Endothelial cell of umbilical vein (primary cell): ENCODE data around the gene TENT4B. TPM values are rescaled to one million over a fixed set of nuclear protein-coding genes. Genes with fewer than 3 reads are reported as not detected.

Experiments used
- BruUV-seq: library from RNA; stranded (reverse); fragments of 400-500 nt; replicated peaks from 2 replicates; lab custom pipeline; 2021; lab: Mats Ljungman, UMichigan
- CTCF ChIA-PET: fragments of 300-600, 350-600 bp; sonication (Branson Sonifier 250); formaldehyde crosslinking; loops from one replicate; lab custom pipeline; 2021; ENCODE audit warnings: antibody characterized with exemption, inconsistent platforms; lab: Charles Lee
- POLR2A ChIA-PET: fragments of 300-600, 350-600 bp; sonication (Branson Sonifier 250); formaldehyde crosslinking; loops from one replicate; lab custom pipeline; 2021; ENCODE audit warnings: antibody characterized with exemption, inconsistent platforms; lab: Charles Lee
- DNase-seq: peaks from one replicate; pipeline ENCODE4 v3.0.0-alpha.2; 2011; ENCODE audit warnings: low read depth, low spot score
- FAIRE-seq: peaks from 2 replicates; lab custom pipeline; 2011; peaks lifted over from hg19 to GRCh38; lab: Jason Lieb, UNC
- H2AFZ ChIP-seq: 2 replicates; pipeline ENCODE4 v1.6.0; 2012; ENCODE audit warnings: low read depth, low read length, control low read depth, inconsistent platforms
- H3K27ac ChIP-seq: 2 replicates; pipeline ENCODE4 v1.5.1; 2011; ENCODE audit warnings: low read depth, mild to moderate bottlenecking, control low read depth, low read length, moderate library complexity; ENCODE audit not compliant: insufficient read depth
- H3K27me3 ChIP-seq, 2 experiments: 2 replicates each; pipeline versions ENCODE4 v1.6.0 to v1.6.1; 2011; ENCODE audit warnings: low read length in 2 of 2, mixed read lengths in 1 of 2; ENCODE audit not compliant: control insufficient read depth in 2 of 2, insufficient read depth in 2 of 2
- H3K36me3 ChIP-seq, 2 experiments: 2 replicates in 1 of 2; 3 replicates in 1 of 2; pipeline ENCODE4 v1.5.1; 2011; ENCODE audit warnings: low read length in 2 of 2, mild to moderate bottlenecking in 1 of 2, moderate library complexity in 1 of 2; ENCODE audit not compliant: control insufficient read depth in 2 of 2, insufficient read depth in 2 of 2; ENCODE audit errors: extremely low read depth in 1 of 2
- H3K4me1 ChIP-seq: 3 replicates; pipeline ENCODE4 v1.5.1; 2011; ENCODE audit warnings: mild to moderate bottlenecking, low read length; ENCODE audit not compliant: control insufficient read depth, insufficient read depth; ENCODE audit errors: extremely low read depth
- H3K4me2 ChIP-seq: 2 replicates; pipeline ENCODE4 v1.6.1; 2011; ENCODE audit warnings: low read length, control low read depth, mixed read lengths; ENCODE audit not compliant: insufficient read depth
- H3K4me3 ChIP-seq, 3 experiments: fragments of 200-600 bp in 1 of 3; sonication (generic), shearing (Covaris generic) in 1 of 3; replicated peaks in 1 of 3; 2 replicates each; pipeline ENCODE4 v1.5.1; 2011 to 2016; ENCODE audit warnings: control low read depth in 3 of 3, low read length in 3 of 3, mild to moderate bottlenecking in 2 of 3, inconsistent platforms in 1 of 3, low read depth in 1 of 3, moderate library complexity in 1 of 3; ENCODE audit not compliant: insufficient read depth in 1 of 3
- H3K79me2 ChIP-seq: 2 replicates; pipeline ENCODE4 v1.6.0; 2012; ENCODE audit warnings: low read length, inconsistent platforms; ENCODE audit not compliant: control insufficient read depth, insufficient read depth
- H3K9ac ChIP-seq: replicated peaks from 2 replicates; pipeline ENCODE3; 2011; ENCODE audit warnings: low read length, control low read depth; ENCODE audit not compliant: insufficient read depth; ENCODE audit errors: extremely low read depth
- H3K9me1 ChIP-seq: replicated peaks from 3 replicates; pipeline ENCODE4 v1.6.0; 2011; ENCODE audit warnings: mild to moderate bottlenecking, low read length; ENCODE audit not compliant: control insufficient read depth, insufficient read depth; ENCODE audit errors: extremely low read depth
- H3K9me3 ChIP-seq: replicated peaks from 2 replicates; pipeline ENCODE4 v1.5.1; 2012; ENCODE audit warnings: low read length, inconsistent platforms; ENCODE audit not compliant: control insufficient read depth, insufficient read depth
- H4K20me1 ChIP-seq: replicated peaks from 2 replicates; pipeline ENCODE3; 2011; ENCODE audit warnings: mild to moderate bottlenecking, low read length; ENCODE audit not compliant: control insufficient read depth, insufficient read depth; ENCODE audit errors: extremely low read depth
- EZH2 ChIP-seq: IDR thresholded peaks from 2 replicates; pipeline ENCODE4 v1.6.1; 2012; ENCODE audit warnings: borderline replicate concordance, low read depth, mild to moderate bottlenecking, moderate library complexity, low read length, inconsistent platforms; ENCODE audit not compliant: severe bottlenecking
- FOS ChIP-seq: IDR thresholded peaks from 2 replicates; pipeline ENCODE4 v1.6.1; 2011; ENCODE audit warnings: mild to moderate bottlenecking, low read length, moderate library complexity, borderline replicate concordance; ENCODE audit not compliant: insufficient read depth
- GATA2 ChIP-seq: IDR thresholded peaks from 2 replicates; pipeline ENCODE4 v1.7.0; 2011; ENCODE audit warnings: low read depth, mild to moderate bottlenecking, moderate library complexity, mixed read lengths, low read length; ENCODE audit not compliant: insufficient read length, insufficient read depth
- JUN ChIP-seq: IDR thresholded peaks from 2 replicates; pipeline ENCODE4 v1.6.1; 2011; ENCODE audit warnings: borderline replicate concordance, low read depth; ENCODE audit not compliant: insufficient read length, insufficient read depth
- MYC ChIP-seq: IDR thresholded peaks from one replicate; pipeline ENCODE4 v1.6.1; 2011; ENCODE audit warnings: mild to moderate bottlenecking, low read depth, low read length
- POLR2A ChIP-seq: IDR thresholded peaks from 2 replicates; pipeline ENCODE4 v1.6.1; 2012; ENCODE audit warnings: low read depth, mild to moderate bottlenecking, control low read depth, low read length
- POLR2AphosphoS5 ChIP-seq: IDR thresholded peaks from 2 replicates; pipeline ENCODE4 v1.6.1; 2012; ENCODE audit warnings: low read depth, mild to moderate bottlenecking, control low read depth, low read length, moderate library complexity; ENCODE audit not compliant: insufficient read depth
- dilution Hi-C: fragments of 300-500 bp; cut with MboI; formaldehyde crosslinking; loops from one replicate; pipeline ENCODE4 v1.15.0; 2019; ENCODE audit warnings: low sequenced_read_pairs; ENCODE audit not compliant: extremely low pct_ligation_motif_present
- intact Hi-C: fragments of 100-400 bp; cut with micrococcal nuclease; formaldehyde crosslinking; loops from one replicate; pipeline ENCODE4 v1.10.0; 2022
- polyA plus RNA-seq, 4 experiments: library from polyadenylated mRNA; depleted of rRNA in 3 of 4; stranded (reverse) in 3 of 4; unstranded in 1 of 4; fragments of >200 nt; gene quantifications; 2 replicates each; pipeline versions ENCODE4 v1.2.1 to v1.2.3, GENCODE V29; 2011 to 2012; ENCODE audit warnings: missing spikeins in 1 of 4
- total RNA-seq: library from RNA; stranded (reverse); gene quantifications from 2 replicates; pipeline ENCODE4 v1.2.3, GENCODE V29; 2021
- TF ChIP-seq, protein P1 (sequence below): IDR thresholded peaks from 2 replicates; pipeline ENCODE4 v1.6.1; 2011; ENCODE audit not compliant: insufficient read depth, insufficient read length
- TF ChIP-seq, protein P2 (sequence below), 2 donors: IDR thresholded peaks; 1 replicate in 1 of 2; 2 replicates in 1 of 2; pipeline ENCODE4 v1.5.1; 2011; ENCODE audit warnings: low read length in 2 of 2, mild to moderate bottlenecking in 2 of 2, moderate library complexity in 2 of 2, control low read depth in 1 of 2, inconsistent platforms in 1 of 2, low read depth in 1 of 2; ENCODE audit not compliant: insufficient read depth in 1 of 2; ENCODE audit errors: extremely low read depth in 1 of 2

Gene TENT4B
- total and polyA plus RNA-seq, 2 donors (not counting 3 experiments of a cell fraction or from before 2014, with no cell fraction given), result 4.2 to 13.1 TPM

DNA sequence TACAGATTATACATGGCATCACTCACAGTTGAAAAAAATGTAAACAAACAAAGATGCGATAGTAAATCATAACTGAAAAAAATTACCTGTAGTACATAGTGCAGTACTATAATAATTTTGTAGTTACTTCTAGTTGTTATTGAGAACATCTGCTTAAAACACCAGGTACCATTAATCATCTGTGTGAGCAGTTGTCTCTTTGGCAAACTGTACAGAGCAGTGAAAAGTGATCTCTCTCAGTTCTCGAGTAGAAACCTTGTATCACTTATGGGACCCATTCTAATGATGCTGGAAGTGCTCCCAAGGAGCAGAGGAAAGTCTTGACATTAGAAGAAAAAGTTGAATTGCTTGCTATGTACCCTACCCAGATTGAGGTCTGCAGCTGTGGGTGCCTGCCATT is 8.9 kb upstream of the TENT4B start:
- DNase-seq (no peak), FAIRE-seq (no peak)
- Histone ChIP-seq H3K36me3 (no peaks in the 10 kb centered on the region), H3K9ac (no peak overlapping the region), H3K9me1 (no peaks in the 10 kb centered on the region), H3K4me3 (no peak overlapping the region), H3K79me2 (no peaks in the 10 kb centered on the region), H2AFZ (no peak overlapping the region), H3K4me1 (no peaks in the 10 kb centered on the region), H3K27ac (no peak overlapping the region), H4K20me1 (no peaks in the 10 kb centered on the region), H3K27me3 (no peaks in the 10 kb centered on the region), H3K9me3 (no peaks in the 10 kb centered on the region), H3K4me2 (no peak overlapping the region)
- intact Hi-C loops, result no loop called here
- TF ChIP-seq POLR2AphosphoS5 (no peak), MYC (no peak), JUN (no peak), EZH2 (no peak), GATA2 (no peak), FOS (no peak), POLR2A (no peak)
- TF ChIP-seq, protein P1, sequence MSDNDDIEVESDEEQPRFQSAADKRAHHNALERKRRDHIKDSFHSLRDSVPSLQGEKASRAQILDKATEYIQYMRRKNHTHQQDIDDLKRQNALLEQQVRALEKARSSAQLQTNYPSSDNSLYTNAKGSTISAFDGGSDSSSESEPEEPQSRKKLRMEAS, result no peak
- TF ChIP-seq, protein P2, sequence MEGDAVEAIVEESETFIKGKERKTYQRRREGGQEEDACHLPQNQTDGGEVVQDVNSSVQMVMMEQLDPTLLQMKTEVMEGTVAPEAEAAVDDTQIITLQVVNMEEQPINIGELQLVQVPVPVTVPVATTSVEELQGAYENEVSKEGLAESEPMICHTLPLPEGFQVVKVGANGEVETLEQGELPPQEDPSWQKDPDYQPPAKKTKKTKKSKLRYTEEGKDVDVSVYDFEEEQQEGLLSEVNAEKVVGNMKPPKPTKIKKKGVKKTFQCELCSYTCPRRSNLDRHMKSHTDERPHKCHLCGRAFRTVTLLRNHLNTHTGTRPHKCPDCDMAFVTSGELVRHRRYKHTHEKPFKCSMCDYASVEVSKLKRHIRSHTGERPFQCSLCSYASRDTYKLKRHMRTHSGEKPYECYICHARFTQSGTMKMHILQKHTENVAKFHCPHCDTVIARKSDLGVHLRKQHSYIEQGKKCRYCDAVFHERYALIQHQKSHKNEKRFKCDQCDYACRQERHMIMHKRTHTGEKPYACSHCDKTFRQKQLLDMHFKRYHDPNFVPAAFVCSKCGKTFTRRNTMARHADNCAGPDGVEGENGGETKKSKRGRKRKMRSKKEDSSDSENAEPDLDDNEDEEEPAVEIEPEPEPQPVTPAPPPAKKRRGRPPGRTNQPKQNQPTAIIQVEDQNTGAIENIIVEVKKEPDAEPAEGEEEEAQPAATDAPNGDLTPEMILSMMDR (IDR thresholded peaks at IDR 0.05; ENCODE audit: extremely low read depth in 1 of 2, insufficient read depth in 1 of 2, low read depth in 1 of 2, low read length in 2 of 2), result no peak
- no TSS peak for BruUV-seq
- dilution Hi-C loops, result no loop called here
- ChIA-PET CTCF (interaction anchor here (1.6 kb wide), 2 partner anchors 66 to 77 kb away, joined by 4 to 9 read pairs; no protein-coding TSS in a partner anchor), POLR2A (no interaction called here)
